Neuronal stem cell (in vitro differentiated cells): ENCODE measurements around the gene SPECC1L.
A peak's percentile ranks its signal among the peaks of the same experiment; 100 is the strongest.

Experiments
- DNase-seq: peaks from one replicate; pipeline ENCODE4 v3.0.0-alpha.2; 2013; ENCODE audit warnings: low spot score
- H2AFZ ChIP-seq: one replicate; pipeline ENCODE4 v1.6.1; 2013; ENCODE audit warnings: mild to moderate bottlenecking, low read length, inconsistent platforms
- H2AK5ac ChIP-seq: 2 replicates; pipeline ENCODE4 v1.6.1; 2013; ENCODE audit warnings: low read depth, mild to moderate bottlenecking, inconsistent platforms, low read length, moderate library complexity, mixed read lengths
- H2BK120ac ChIP-seq: 2 replicates; pipeline ENCODE4 v1.6.1; 2013; ENCODE audit warnings: low read depth, mild to moderate bottlenecking, inconsistent platforms, low read length, moderate library complexity, mixed read lengths
- H2BK12ac ChIP-seq: one replicate; pipeline ENCODE4 v1.6.1; 2013; ENCODE audit warnings: low read length, inconsistent platforms
- H2BK15ac ChIP-seq: 2 replicates; pipeline ENCODE4 v1.6.1; 2013; ENCODE audit warnings: mild to moderate bottlenecking, low read length, inconsistent platforms, mixed read lengths
- H2BK5ac ChIP-seq: one replicate; pipeline ENCODE4 v1.6.1; 2013; ENCODE audit warnings: inconsistent platforms, mild to moderate bottlenecking, low read length, moderate library complexity
- H3K14ac ChIP-seq: one replicate; pipeline ENCODE4 v1.6.1; 2013; ENCODE audit warnings: low read length, inconsistent platforms
- H3K18ac ChIP-seq: 2 replicates; pipeline ENCODE4 v1.6.1; 2013; ENCODE audit warnings: low read length, inconsistent platforms
- H3K23ac ChIP-seq: 2 replicates; pipeline ENCODE4 v1.6.1; 2013; ENCODE audit warnings: low read depth, mild to moderate bottlenecking, mixed read lengths, low read length, inconsistent platforms; ENCODE audit not compliant: poor library complexity
- H3K27ac ChIP-seq: replicated peaks from 3 replicates; pipeline ENCODE4 v1.5.1; 2013; ENCODE audit warnings: low read length, inconsistent platforms
- H3K27me3 ChIP-seq, 3 experiments: 2 replicates each; pipeline ENCODE4 v1.6.1; 2013; ENCODE audit warnings: low read length in 3 of 3, mild to moderate bottlenecking in 2 of 3, inconsistent platforms in 1 of 3, low read depth in 1 of 3, mixed read lengths in 1 of 3, moderate library complexity in 1 of 3; ENCODE audit not compliant: control insufficient read depth in 3 of 3, insufficient read depth in 3 of 3
- H3K36me3 ChIP-seq, 2 donors: replicated peaks in 1 of 2; 2 replicates each; pipeline ENCODE4 v1.6.1; 2013; ENCODE audit warnings: low read length in 2 of 2; ENCODE audit not compliant: control insufficient read depth in 2 of 2, insufficient read depth in 2 of 2
- H3K4ac ChIP-seq: 2 replicates; pipeline ENCODE4 v1.6.1; 2013; ENCODE audit warnings: inconsistent platforms, mild to moderate bottlenecking, low read length, moderate library complexity
- H3K4me1 ChIP-seq, 2 donors: 1 replicate in 1 of 2; 2 replicates in 1 of 2; pipeline ENCODE4 v1.6.1; 2013; ENCODE audit warnings: low read length in 2 of 2, low read depth in 1 of 2; ENCODE audit not compliant: control insufficient read depth in 2 of 2, insufficient read depth in 1 of 2
- H3K4me2 ChIP-seq: one replicate; pipeline ENCODE4 v1.6.1; 2013; ENCODE audit warnings: mild to moderate bottlenecking, low read length, inconsistent platforms; ENCODE audit not compliant: insufficient read depth, poor library complexity, severe bottlenecking
- H3K4me3 ChIP-seq, 2 donors: 2 replicates each; pipeline ENCODE4 v1.5.1; 2013; ENCODE audit warnings: low read length in 2 of 2, mild to moderate bottlenecking in 2 of 2, inconsistent platforms in 1 of 2, moderate library complexity in 1 of 2
- H3K79me1 ChIP-seq: one replicate; pipeline ENCODE4 v1.6.1; 2013; ENCODE audit warnings: low read depth, mild to moderate bottlenecking, inconsistent platforms, low read length, moderate library complexity
- H3K9ac ChIP-seq: one replicate; pipeline ENCODE4 v1.6.1; 2013; ENCODE audit warnings: mild to moderate bottlenecking, low read depth, low read length, inconsistent platforms; ENCODE audit not compliant: poor library complexity
- H3K9me3 ChIP-seq, 2 donors: replicated peaks in 1 of 2; 2 replicates each; pipeline versions ENCODE3 to v1.6.1; 2013; ENCODE audit warnings: low read length in 2 of 2, mild to moderate bottlenecking in 2 of 2, inconsistent platforms in 1 of 2, low read depth in 1 of 2, mixed read lengths in 1 of 2, moderate library complexity in 1 of 2; ENCODE audit not compliant: control insufficient read depth in 2 of 2, insufficient read depth in 1 of 2
- H4K8ac ChIP-seq: one replicate; pipeline ENCODE4 v1.6.1; 2013; ENCODE audit warnings: low read depth, mild to moderate bottlenecking, inconsistent platforms, low read length, moderate library complexity
- H4K91ac ChIP-seq: one replicate; pipeline ENCODE4 v1.6.1; 2013; ENCODE audit warnings: low read length, low read depth, mild to moderate bottlenecking, inconsistent platforms; ENCODE audit not compliant: poor library complexity
- WGBS, 2 donors: extraction: QIAGEN DNeasy Blood & Tissue Kit; methylation state at CpG; one replicate each; pipeline ENCODE4 v1.1.7; 2013; ENCODE audit warnings: missing lambda C conversion rate in 2 of 2, mixed read lengths in 1 of 2; ENCODE audit not compliant: insufficient read length in 2 of 2, insufficient replicate concordance in 1 of 2; ENCODE audit errors: extremely low coverage in 2 of 2; 5-methylcytosine and 5-hydroxymethylcytosine counted together

Gene SPECC1L

GRCh38 chr22:24339452-24339747 lies 68.8 kb downstream of the SPECC1L start:
- Histone ChIP-seq H2BK120ac (no peak overlapping the region), H3K27ac (peak overlapping the region; percentile 26), H3K27me3 (no peaks in the 10 kb centered on the region), H3K36me3 (peaks cover 22 to 99% of the 10 kb centered on the region in 2 donors), H3K4me3 (no peak overlapping the region), H3K4me1 (peaks cover 0 to 7% of the 10 kb centered on the region in 2 donors), H3K4ac (no peak overlapping the region), H4K91ac (no peak overlapping the region), H3K18ac (no peak overlapping the region), H2BK5ac (no peak overlapping the region), H3K9ac (no peak overlapping the region), H2AFZ (no peak overlapping the region), H3K4me2 (no peak overlapping the region), H3K14ac (no peak overlapping the region), H2BK15ac (no peak overlapping the region), H4K8ac (no peak overlapping the region), H3K23ac (no peak overlapping the region), H2BK12ac (no peak overlapping the region), H2AK5ac (no peak overlapping the region), H3K9me3 (no peaks in the 10 kb centered on the region), H3K79me1 (no peaks in the 10 kb centered on the region)
- no peak for DNase-seq
- WGBS, 2 donors, result no CpG with 5 or more reads among the region's 7 CpGs

GRCh38 chr22:24341627-24342026 lies 71.0 kb downstream of the SPECC1L start:
- peaks cover 18 to 98% of the 10 kb centered on the region in 2 donors for H3K36me3 ChIP-seq
- no peak overlapping the region for H4K91ac ChIP-seq
- no peak overlapping the region for H3K23ac ChIP-seq
- no peaks in the 10 kb centered on the region for H3K27me3 ChIP-seq
- H3K4me1 ChIP-seq, result peaks cover 0 to 7% of the 10 kb centered on the region in 2 donors
- no peak overlapping the region for H4K8ac ChIP-seq
- H3K18ac ChIP-seq, result no peak overlapping the region
- H3K9me3 ChIP-seq, result no peaks in the 10 kb centered on the region
- no peak overlapping the region for H2BK15ac ChIP-seq
- no peak overlapping the region for H3K27ac ChIP-seq
- no peak overlapping the region for H3K9ac ChIP-seq
- H2AK5ac ChIP-seq, result no peak overlapping the region
- H2BK5ac ChIP-seq, result no peak overlapping the region
- H3K4me3 ChIP-seq, result no peak overlapping the region
- no peak for DNase-seq
- no peak overlapping the region for H3K14ac ChIP-seq
- H3K4ac ChIP-seq, result no peak overlapping the region
- H2BK120ac ChIP-seq, result no peak overlapping the region
- no peaks in the 10 kb centered on the region for H3K79me1 ChIP-seq
- H3K4me2 ChIP-seq, result no peak overlapping the region
- WGBS, 2 donors, result no CpG with 5 or more reads among the region's 6 CpGs
- H2BK12ac ChIP-seq, result no peak overlapping the region
- H2AFZ ChIP-seq, result no peak overlapping the region

GRCh38 chr22:24350627-24351026 lies 80.0 kb downstream of the SPECC1L start:
- WGBS, 2 donors, result no CpG with 5 or more reads among the region's 4 CpGs
- H3K9me3 ChIP-seq, result peaks cover 3 to 14% of the 10 kb centered on the region in 2 donors

GRCh38 chr22:24353121-24353520 lies 82.5 kb downstream of the SPECC1L start:
- H4K8ac ChIP-seq, result no peak overlapping the region
- no peak overlapping the region for H3K23ac ChIP-seq
- peaks cover 3 to 14% of the 10 kb centered on the region in 2 donors for H3K9me3 ChIP-seq
- no peak overlapping the region for H3K9ac ChIP-seq
- no peaks in the 10 kb centered on the region for H3K4me1 ChIP-seq
- H2BK12ac ChIP-seq, result no peak overlapping the region
- no peak overlapping the region for H2BK15ac ChIP-seq
- no peak overlapping the region for H2BK120ac ChIP-seq
- no peak overlapping the region for H3K4me2 ChIP-seq
- H4K91ac ChIP-seq, result no peak overlapping the region
- no peaks in the 10 kb centered on the region for H3K79me1 ChIP-seq
- H3K4me3 ChIP-seq, result no peak overlapping the region
- DNase-seq, result no peak
- no peak overlapping the region for H2BK5ac ChIP-seq
- H3K27me3 ChIP-seq, result no peaks in the 10 kb centered on the region
- H3K4ac ChIP-seq, result no peak overlapping the region
- H3K18ac ChIP-seq, result no peak overlapping the region
- peaks cover 27 to 97% of the 10 kb centered on the region in 2 donors for H3K36me3 ChIP-seq
- H3K27ac ChIP-seq, result no peak overlapping the region
- WGBS, 2 donors, result 100% methylated on average over 1 of the region's 2 CpGs; no CpG with 5 or more reads in 1 of the 2 donors
- no peak overlapping the region for H2AK5ac ChIP-seq
- no peak overlapping the region for H3K14ac ChIP-seq
- H2AFZ ChIP-seq, result no peak overlapping the region

More at GRCh38 chr22:24350627-24351026, 80.0 kb downstream of the SPECC1L start:
- no peak overlapping the region for H2BK15ac ChIP-seq
- no peak overlapping the region for H2BK120ac ChIP-seq
- peaks cover 33 to 98% of the 10 kb centered on the region in 2 donors for H3K36me3 ChIP-seq
- H3K18ac ChIP-seq, result no peak overlapping the region
- no peak overlapping the region for H3K14ac ChIP-seq
- no peak overlapping the region for H3K9ac ChIP-seq
- H3K4ac ChIP-seq, result no peak overlapping the region
- no peaks in the 10 kb centered on the region for H3K4me1 ChIP-seq
- no peaks in the 10 kb centered on the region for H3K79me1 ChIP-seq
- no peak overlapping the region for H4K91ac ChIP-seq
- no peaks in the 10 kb centered on the region for H3K27me3 ChIP-seq
- H4K8ac ChIP-seq, result no peak overlapping the region
- no peak overlapping the region for H2AFZ ChIP-seq
- H3K27ac ChIP-seq, result no peak overlapping the region
- no peak overlapping the region for H3K4me2 ChIP-seq
- no peak for DNase-seq
- no peak overlapping the region for H2BK12ac ChIP-seq
- no peak overlapping the region for H2BK5ac ChIP-seq
- H3K4me3 ChIP-seq, result peak overlapping the region in 1 of 2 donors; percentile 13
- no peak overlapping the region for H3K23ac ChIP-seq
- H2AK5ac ChIP-seq, result no peak overlapping the region
